ENCODE data around the gene ZSWIM4.

Gene ZSWIM4

DNA sequence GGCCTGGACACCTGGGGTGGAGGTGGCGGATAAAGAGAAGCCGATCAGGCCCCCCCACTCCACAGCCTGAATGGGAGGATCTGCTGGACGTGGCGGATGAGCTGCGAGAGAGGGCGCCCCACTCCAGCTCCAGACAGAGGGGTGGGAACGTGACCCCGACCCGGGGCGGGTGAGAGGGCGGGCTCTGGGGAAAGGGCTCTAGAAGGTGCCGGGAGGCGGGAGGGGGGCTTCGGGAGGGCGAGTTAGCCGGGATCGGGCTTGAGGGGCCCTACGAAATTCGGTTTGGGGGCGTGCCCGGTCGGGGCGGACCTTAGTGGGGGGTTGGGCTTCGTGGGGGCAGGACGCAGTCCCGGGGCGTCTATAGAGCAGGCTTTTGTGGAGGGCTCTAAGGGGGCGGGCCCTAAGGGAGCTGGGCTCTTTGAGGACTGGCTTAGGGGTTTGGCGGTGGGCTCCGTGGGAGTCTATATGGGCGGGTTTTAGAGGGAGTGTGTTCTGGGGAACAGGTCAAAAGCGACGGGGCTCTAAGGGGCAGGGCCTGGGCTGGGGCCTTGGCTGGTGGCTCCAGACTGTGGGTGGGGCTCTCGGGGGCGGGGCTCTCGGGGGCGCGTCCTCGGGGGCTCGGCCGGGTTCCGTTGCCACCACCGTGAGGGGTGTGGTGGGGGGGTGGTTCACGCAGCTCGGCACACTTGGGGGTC lies 77.6 kb downstream of the ZSWIM4 start:
- DNase-seq (ENCODE audit: low read depth in 2 of 2), result no peak

DNA sequence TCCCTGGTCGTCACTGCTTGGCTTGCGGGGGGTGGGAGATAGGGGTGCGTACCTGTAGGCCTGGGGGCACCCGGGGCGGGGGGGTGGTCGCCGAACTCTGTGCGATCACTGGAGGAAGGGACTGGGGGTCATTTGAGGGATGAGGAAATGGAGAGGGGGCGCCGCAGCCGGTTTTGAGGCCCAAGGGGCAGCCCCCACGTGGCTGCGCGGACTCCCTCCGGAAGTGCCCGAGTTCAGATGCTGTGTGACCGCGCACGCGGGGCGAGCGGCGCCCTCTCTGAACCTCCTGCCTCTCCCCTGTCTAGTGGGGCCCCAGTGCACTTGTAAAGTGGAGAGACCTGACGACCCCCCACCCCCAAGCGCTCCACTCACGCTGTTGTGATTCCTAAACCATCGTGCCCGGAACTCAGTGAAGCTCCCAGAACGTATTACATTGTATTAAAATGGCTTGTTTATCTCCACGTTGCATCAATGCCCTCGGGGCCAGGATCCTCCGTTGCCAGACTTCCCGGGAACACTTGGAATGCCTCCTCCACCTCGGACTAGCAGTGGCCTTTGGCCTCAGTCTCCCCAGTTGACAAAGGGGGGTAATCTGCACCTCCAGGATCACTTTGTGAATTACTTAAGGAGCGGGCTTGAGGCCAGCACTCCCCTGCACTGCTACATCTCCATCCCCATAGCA lies 78.7 kb downstream of the ZSWIM4 start:
- DNase-seq (ENCODE audit: low read depth in 2 of 2), result no peak

DNA sequence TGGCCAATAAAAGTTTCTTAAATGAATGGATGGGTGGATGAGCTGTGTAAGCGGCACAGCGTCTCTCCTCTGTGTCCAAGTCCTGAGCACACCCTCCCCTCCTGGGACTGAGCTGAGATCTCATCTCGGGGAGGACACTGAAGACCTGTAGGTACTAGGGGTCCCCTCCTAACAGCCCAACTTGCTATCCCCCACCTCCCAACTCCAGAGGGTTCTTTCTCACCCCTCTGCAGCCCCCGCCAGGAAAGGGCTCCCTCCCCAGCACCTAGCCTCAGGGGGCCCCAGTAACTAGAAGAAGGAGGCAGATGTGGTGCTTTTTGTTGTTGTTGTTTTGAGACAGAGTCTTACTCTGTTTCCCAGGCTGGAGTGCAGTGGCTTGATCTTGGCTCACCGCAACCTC lies 80.6 kb downstream of the ZSWIM4 start:
- DNase-seq (ENCODE audit: low read depth in 2 of 2), result no peak

DNA sequence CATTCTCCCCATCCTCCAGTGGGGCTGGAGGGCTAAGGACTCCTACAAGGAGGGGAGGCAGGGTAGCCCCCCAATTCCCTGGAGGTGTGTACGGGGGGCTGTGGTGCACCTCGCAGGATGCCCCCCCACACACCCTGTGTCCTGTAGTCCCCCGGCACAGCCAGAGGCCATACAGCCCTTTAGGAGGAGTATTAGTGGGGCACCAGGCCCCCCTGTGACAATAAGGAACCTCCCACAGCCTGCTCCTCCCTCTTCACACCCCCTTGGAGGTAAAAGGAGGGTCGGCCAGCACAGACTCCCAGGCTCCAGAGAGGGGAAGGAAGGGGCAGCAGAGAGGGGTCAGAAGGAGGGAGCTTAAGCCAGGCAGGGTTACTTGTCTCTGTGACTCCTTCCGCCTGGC lies 81.6 kb downstream of the ZSWIM4 start, which contains the start of gene NANOS3:
NANOS3 (plus strand) TSS at position 301 of the 400 bp plus-strand sequence. CDS start 115 bp downstream, outside the sequence.
- no peak for DNase-seq (ENCODE audit: low read depth in 2 of 2)

DNA sequence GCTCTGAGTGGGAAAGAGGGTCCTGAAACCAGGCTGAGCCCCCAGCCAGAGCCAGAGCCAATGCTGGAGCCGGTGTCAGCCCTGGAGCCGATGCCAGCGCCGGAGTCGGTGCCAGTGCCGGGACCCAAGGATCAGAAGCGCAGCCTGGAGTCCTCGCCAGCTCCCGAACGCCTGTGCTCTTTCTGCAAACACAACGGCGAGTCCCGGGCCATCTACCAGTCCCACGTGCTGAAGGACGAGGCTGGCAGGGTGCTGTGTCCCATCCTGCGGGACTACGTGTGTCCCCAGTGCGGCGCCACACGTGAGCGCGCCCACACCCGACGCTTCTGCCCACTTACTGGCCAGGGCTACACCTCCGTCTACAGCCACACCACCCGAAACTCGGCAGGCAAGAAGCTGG lies 82.1 kb downstream of the ZSWIM4 start:
- no peak for DNase-seq (ENCODE audit: low read depth in 2 of 2)

DNA sequence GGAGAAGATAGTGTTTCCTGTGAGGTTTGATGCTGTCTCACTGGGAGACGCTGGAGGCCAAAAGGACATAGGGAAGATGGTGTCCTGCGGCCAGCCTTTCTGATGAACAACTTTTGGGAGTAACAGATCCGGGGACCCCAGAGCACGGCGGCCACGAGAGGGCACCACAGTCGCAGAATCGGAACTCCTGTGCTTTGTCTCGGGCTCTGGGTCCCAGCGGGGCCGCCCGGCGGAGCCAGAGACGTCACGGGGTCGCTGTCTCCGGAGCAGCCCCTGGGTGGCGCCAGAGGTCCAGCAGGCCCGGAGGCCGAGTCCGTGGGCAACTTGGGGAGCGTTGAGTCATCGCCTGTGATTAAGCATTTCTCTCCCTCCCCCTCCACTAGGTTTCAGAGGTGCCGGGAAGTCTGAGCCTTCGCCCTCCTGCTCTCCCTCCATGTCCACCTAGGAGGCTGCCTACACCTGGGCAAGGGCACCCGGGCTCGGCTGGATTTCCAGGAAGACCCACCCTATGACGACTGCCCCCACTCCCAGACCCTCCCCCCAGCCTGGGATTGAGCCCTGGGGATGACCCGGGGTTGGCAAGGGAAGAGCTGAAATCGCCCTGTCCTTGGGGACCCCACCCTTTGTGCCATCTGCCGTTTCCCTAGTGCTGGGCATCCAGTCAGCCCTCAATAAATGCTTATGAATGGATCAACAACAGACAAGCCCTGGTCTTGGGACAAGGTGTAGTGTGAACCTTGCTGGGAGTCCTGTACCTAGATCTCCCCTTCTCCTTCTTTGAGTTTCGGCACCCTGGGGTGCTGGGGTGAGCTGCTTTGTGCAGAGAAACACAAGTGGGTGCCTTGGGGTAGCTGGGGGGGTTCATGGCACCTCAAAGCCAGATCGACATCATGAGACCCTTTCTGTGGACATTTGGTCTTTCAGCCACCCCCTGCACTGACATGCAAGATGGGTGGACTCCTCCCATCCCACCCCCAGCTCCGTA lies 85.1 kb downstream of the ZSWIM4 start:
- DNase-seq (ENCODE audit: low read depth in 2 of 2), result peak; percentile 96 to 98

DNA sequence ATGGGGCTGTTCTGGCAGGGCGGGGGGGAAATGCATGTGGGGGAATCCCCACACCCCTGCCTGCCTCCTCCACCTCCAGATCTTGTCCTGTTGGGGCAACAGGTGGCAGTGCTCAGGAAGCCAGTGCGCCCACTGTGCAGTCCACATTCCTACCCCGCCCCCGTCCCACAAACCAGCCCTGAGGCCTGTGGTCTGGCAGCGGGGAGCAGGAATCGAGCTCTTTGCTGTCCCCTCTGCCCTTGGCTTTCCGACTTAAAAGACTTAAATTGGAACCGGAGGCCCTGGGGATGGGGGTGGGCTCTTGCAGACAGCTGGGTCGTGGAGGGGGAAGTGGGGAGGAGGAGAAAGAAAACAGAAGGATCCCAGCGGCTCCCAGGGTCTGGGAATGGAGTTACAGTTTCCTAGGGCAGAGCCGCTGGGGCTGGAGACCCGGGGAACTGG lies 86.0 kb downstream of the ZSWIM4 start:
- DNase-seq (ENCODE audit: low read depth in 2 of 2), result no peak

All from activated CD8-positive, alpha-beta memory T cell treated with anti-CD3 and anti-CD28 coated beads for 4 hours (primary cell).